Prostate gland (tissue), 2 donors: Measurements from ENCODE around the gene MRPS30. TPM values are rescaled to one million over a fixed set of nuclear protein-coding genes. Genes with fewer than 3 reads are reported as not detected.

Experiments
- DNase-seq: peaks from one replicate; pipeline ENCODE4 v3.0.0-alpha.2; 2019; ENCODE audit warnings: low spot score
- H3K27ac ChIP-seq, 2 donors: fragments of 200-600 bp; sonication (generic); 2 replicates each; pipeline ENCODE4 v1.5.1; 2017 to 2019
- H3K27me3 ChIP-seq: fragments of 200-600 bp; sonication (generic); replicated peaks from 2 replicates; pipeline ENCODE4 v1.5.1; 2019; ENCODE audit not compliant: insufficient read depth
- H3K36me3 ChIP-seq, 2 donors: fragments of 200-600 bp; sonication (generic); 1 replicate in 1 of 2; 2 replicates in 1 of 2; pipeline versions ENCODE4 v1.5.1 to v1.8.1; 2017 to 2019
- H3K4me1 ChIP-seq: fragments of 200-600 bp; sonication (generic); replicated peaks from 2 replicates; pipeline ENCODE4 v1.5.1; 2019
- H3K4me3 ChIP-seq, 2 donors: fragments of 200-600 bp; sonication (generic); 2 replicates each; pipeline ENCODE4 v1.5.1; 2017 to 2019
- H3K9me3 ChIP-seq: fragments of 200-600 bp; sonication (generic); 2 replicates; pipeline ENCODE4 v1.5.1; 2017
- POLR2A ChIP-seq: fragments of 450-650 bp; IDR thresholded peaks from one replicate; pipeline ENCODE4 v1.6.1; 2016; ENCODE audit warnings: antibody characterized with exemption, mild to moderate bottlenecking
- POLR2AphosphoS5 ChIP-seq: sonication (generic); formaldehyde crosslinking; IDR thresholded peaks from one replicate; pipeline ENCODE4 v1.6.1; 2017; ENCODE audit warnings: antibody characterized with exemption
- WGBS: methylation state at CpG from one replicate; pipeline ENCODE4 v1.1.5; 2018; 5-methylcytosine and 5-hydroxymethylcytosine counted together
- intact Hi-C: fragments of 100-400 bp; cut with DNase I; formaldehyde crosslinking; loops from one replicate; pipeline ENCODE4 v1.14.2; 2022
- total RNA-seq, 2 donors: library from RNA; depleted of rRNA; stranded (reverse); fragments of >200 nt; gene quantifications; one replicate each; pipeline ENCODE4 v1.1.0, GENCODE V29; 2016
- TF ChIP-seq, protein P1 (sequence below), 4 experiments: fragments of 200-600 bp in 2 of 4; fragments of 450-650 bp in 2 of 4; sonication (generic) in 2 of 4; IDR thresholded peaks; 1 replicate in 3 of 4; 2 replicates in 1 of 4; pipeline ENCODE4 v1.5.1; 2016 to 2019; ENCODE audit warnings: antibody characterized with exemption in 4 of 4, mild to moderate bottlenecking in 2 of 4, moderate library complexity in 2 of 4

Gene MRPS30
- total RNA-seq, 2 donors from 2014 or later = 77.7 to 78.0 TPM

DNA sequence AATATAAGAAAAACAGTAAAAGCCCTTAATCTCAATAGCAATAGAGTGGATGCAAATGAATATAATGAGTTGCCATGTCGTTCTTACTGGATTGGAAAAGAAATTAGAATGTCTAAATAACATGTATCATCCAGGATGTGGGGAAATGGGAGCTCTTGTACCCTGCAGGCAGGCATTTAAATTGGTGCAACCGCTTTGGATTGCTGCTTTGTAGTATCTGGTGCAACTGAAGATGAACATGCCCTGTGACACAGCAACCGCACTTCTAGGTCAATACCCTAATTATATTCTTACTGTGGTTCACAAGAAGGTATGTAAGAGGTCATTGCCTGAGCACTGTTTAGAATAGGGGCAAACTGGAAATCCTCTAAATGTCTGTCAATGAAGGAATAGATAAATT is 18.9 kb downstream of the MRPS30 start:
- no peak overlapping the region for H3K4me3 ChIP-seq
- intact Hi-C loops = no loop called here
- no peak overlapping the region for H3K27ac ChIP-seq
- no peaks in the 10 kb centered on the region for H3K4me1 ChIP-seq
- DNase-seq = no peak
- H3K27me3 ChIP-seq = no peaks in the 10 kb centered on the region
- H3K9me3 ChIP-seq = no peaks in the 10 kb centered on the region
- TF ChIP-seq, protein P1, sequence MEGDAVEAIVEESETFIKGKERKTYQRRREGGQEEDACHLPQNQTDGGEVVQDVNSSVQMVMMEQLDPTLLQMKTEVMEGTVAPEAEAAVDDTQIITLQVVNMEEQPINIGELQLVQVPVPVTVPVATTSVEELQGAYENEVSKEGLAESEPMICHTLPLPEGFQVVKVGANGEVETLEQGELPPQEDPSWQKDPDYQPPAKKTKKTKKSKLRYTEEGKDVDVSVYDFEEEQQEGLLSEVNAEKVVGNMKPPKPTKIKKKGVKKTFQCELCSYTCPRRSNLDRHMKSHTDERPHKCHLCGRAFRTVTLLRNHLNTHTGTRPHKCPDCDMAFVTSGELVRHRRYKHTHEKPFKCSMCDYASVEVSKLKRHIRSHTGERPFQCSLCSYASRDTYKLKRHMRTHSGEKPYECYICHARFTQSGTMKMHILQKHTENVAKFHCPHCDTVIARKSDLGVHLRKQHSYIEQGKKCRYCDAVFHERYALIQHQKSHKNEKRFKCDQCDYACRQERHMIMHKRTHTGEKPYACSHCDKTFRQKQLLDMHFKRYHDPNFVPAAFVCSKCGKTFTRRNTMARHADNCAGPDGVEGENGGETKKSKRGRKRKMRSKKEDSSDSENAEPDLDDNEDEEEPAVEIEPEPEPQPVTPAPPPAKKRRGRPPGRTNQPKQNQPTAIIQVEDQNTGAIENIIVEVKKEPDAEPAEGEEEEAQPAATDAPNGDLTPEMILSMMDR (IDR thresholded peaks at IDR 0.05) = no peak
- TF ChIP-seq POLR2AphosphoS5 = no peak
- TF ChIP-seq POLR2A = no peak
- WGBS = 90% methylated on average over 3 of the region's 3 CpGs
- H3K36me3 ChIP-seq = no peaks in the 10 kb centered on the region

DNA sequence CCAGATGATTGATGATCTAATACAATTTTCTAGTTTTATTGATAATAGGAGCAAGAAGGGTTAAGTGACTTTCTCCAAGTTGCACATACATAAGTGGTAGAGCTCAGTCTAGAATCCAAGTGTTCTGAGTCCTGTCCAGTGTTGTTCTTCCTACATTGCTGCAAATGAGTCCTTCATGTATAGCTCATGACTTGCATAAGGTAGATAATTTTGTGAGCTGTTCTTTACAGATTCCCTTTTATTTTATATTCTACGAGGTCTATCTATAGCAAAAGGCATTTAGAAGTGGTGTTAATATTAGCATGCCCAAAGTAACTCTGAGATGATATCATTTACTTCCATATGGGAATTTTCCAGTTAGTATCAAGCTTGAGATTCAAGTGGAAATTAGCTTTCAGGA is 20.0 kb downstream of the MRPS30 start:
- H3K4me3 ChIP-seq = no peak overlapping the region
- intact Hi-C loops = no loop called here
- 92% methylated on average over 1 of the region's 1 CpG for whole genome bisulfite sequencing
- H3K4me1 ChIP-seq = no peaks in the 10 kb centered on the region
- no peak overlapping the region for H3K27ac ChIP-seq
- no peaks in the 10 kb centered on the region for H3K27me3 ChIP-seq
- no peaks in the 10 kb centered on the region for H3K9me3 ChIP-seq
- H3K36me3 ChIP-seq = no peaks in the 10 kb centered on the region
- TF ChIP-seq, protein P1 (IDR thresholded peaks at IDR 0.05) = no peak
- TF ChIP-seq POLR2A (no peak), POLR2AphosphoS5 (no peak)
- no peak for DNase-seq

DNA sequence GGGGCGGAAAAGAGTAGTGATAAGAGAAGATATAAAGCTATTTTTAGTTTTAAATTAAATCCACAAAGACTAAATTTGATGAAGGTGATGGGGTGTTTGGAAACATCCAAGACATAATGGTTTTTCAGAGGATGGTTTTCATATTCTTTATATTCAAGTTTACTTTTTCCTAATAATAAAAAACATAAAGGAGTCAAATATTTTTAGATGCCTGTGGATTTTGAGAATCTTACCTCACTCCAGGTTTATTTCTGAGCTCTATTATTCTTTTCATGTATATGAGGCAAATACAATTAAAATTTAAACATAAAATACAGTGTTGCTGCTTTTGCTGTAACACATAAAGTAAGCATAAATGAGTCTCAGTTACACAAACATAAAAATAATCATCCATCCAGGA is 22.2 kb downstream of the MRPS30 start:
- WGBS = 100% methylated on average over 1 of the region's 1 CpG
- H3K36me3 ChIP-seq = no peaks in the 10 kb centered on the region
- H3K4me1 ChIP-seq = no peaks in the 10 kb centered on the region
- no peak overlapping the region for H3K27ac ChIP-seq
- no peaks in the 10 kb centered on the region for H3K27me3 ChIP-seq
- H3K9me3 ChIP-seq = no peaks in the 10 kb centered on the region
- TF ChIP-seq POLR2AphosphoS5 = no peak
- TF ChIP-seq, protein P1 (IDR thresholded peaks at IDR 0.05) = no peak
- TF ChIP-seq POLR2A = no peak
- intact Hi-C loops = no loop called here
- no peak for DNase-seq
- no peak overlapping the region for H3K4me3 ChIP-seq

DNA sequence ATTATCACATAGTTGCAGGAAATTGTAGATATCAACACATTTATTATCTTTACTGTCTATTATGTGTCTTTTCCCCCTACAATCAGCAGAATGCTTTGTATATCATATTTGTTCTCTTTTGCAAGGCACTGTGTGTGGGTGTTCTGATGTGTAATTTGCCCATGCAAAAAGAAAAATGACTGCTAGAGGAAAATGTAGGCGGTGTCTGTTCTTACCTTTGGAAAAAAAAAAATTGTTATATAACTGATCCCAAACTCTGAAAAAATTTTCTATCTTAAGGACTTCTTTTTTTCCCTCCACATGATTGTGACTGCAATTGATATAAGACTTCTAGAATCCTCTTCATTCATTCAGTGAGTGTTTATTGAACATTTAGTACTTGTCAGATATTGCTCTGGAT is 24.5 kb downstream of the MRPS30 start:
- TF ChIP-seq, protein P1 (IDR thresholded peaks at IDR 0.05) = no peak
- TF ChIP-seq POLR2A (no peak), POLR2AphosphoS5 (no peak)
- H3K27me3 ChIP-seq = no peaks in the 10 kb centered on the region
- H3K4me1 ChIP-seq = no peaks in the 10 kb centered on the region
- H3K4me3 ChIP-seq = no peak overlapping the region
- no peaks in the 10 kb centered on the region for H3K9me3 ChIP-seq
- intact Hi-C loops = no loop called here
- no peak for DNase-seq
- H3K36me3 ChIP-seq = no peaks in the 10 kb centered on the region
- 97% methylated on average over 1 of the region's 1 CpG for WGBS
- no peak overlapping the region for H3K27ac ChIP-seq

DNA sequence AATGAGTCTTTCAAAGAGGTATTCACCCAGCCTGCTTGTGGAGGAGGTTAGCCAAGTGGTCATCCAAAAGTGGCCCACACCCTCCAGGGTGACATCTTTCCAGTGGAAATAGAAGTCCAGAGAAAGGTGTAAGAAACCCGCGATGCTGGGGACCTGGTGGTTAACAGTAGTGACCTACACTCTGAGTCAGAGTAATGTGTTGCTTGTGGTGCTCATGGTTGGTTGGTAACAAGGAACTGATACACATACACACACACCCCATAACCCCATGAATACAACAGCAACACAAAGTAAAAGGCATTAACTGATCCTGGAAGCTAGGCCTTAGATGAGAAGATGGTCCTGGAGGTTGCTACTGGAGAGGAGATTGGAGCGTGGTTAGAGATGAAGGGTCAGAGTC is 26.9 kb downstream of the MRPS30 start:
- 97% methylated on average over 3 of the region's 3 CpGs for WGBS

More for the DNA sequence above, 26.9 kb downstream of the MRPS30 start:
- Histone ChIP-seq H3K9me3 (no peaks in the 10 kb centered on the region), H3K4me3 (no peak overlapping the region), H3K36me3 (no peaks in the 10 kb centered on the region), H3K27ac (no peak overlapping the region), H3K27me3 (no peaks in the 10 kb centered on the region), H3K4me1 (no peaks in the 10 kb centered on the region)
- DNase-seq = no peak
- intact Hi-C loops = no loop called here
- TF ChIP-seq POLR2A (no peak), POLR2AphosphoS5 (no peak)
- TF ChIP-seq, protein P1 (IDR thresholded peaks at IDR 0.05) = no peak
